Brain microvascular endothelial cell (primary cell): ENCODE data around the gene CTDSPL.

Source experiments
- DNase-seq: peaks from one replicate; pipeline ENCODE4 v3.0.0-alpha.2; 2020
- H3K27ac ChIP-seq: fragments of 250-450 bp; sonication (Bioruptor Pico); 2 replicates; pipeline ENCODE4 v1.5.1; 2020; ENCODE audit warnings: mild to moderate bottlenecking, moderate library complexity
- H3K27me3 ChIP-seq: fragments of 250-450 bp; sonication (Bioruptor Pico); replicated peaks from 2 replicates; pipeline ENCODE4 v1.5.1; 2020; ENCODE audit warnings: mild to moderate bottlenecking
- H3K36me3 ChIP-seq: fragments of 250-450 bp; sonication (Bioruptor Pico); replicated peaks from 2 replicates; pipeline ENCODE4 v1.5.1; 2020; ENCODE audit warnings: mild to moderate bottlenecking
- H3K4me3 ChIP-seq: 2 replicates; pipeline ENCODE4 v1.5.1; 2011; ENCODE audit warnings: low read depth, mild to moderate bottlenecking, control low read depth, low read length, moderate library complexity
- CTCF ChIP-seq: IDR thresholded peaks from 2 replicates; pipeline ENCODE4 v1.5.1; 2011; ENCODE audit warnings: low read depth, mild to moderate bottlenecking, moderate library complexity, low read length, control low read depth, inconsistent platforms; ENCODE audit errors: missing control alignments
- in situ Hi-C: cut with HindIII; loops from 2 replicates; pipeline ENCODE4 v1.10.0; 2017; ENCODE audit warnings: low sequenced_read_pairs, low pct_ligation_motif_present

CTDSPL gene

GRCh38 chr3:37988931-37989525, 127.3 kb downstream of the CTDSPL start:
- in situ Hi-C loops: no loop called here
- TF ChIP-seq CTCF: no peak
- DNase-seq: no peak
- no peak overlapping the region for H3K27ac ChIP-seq
- no peaks in the 10 kb centered on the region for H3K36me3 ChIP-seq
- H3K4me3 ChIP-seq: no peak overlapping the region
- no peaks in the 10 kb centered on the region for H3K27me3 ChIP-seq

DNA sequence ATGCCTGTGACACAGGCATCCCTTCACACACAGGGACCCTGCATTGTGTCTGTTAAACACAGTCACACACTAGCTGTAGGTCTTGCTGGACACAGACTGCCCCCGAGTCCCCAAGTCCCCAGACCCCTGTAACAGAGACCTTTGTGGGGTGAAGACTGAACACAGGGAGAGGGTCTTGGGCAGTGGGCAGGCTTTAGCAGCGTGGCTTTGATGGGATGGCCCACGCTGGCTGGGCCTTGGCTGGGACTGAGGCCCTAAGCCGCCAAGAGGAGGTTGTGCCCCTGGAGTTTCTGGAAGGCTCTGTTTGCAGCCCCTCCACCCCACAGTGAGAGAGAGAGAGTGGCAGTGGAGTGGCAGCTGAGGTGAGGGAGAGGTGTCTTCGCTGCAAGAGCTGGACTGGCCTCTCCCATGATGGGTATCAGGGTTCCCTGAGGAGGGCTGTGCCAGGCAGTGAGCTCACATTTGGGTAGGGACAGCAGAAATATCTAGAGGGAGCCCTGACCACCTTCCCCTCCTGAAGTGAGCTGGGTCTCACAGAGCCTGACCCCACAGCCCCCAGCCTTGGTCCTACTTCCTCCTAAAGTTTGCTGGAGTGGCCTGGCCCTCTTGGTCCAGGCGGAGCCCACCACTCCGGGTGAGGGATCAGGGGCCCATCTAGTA, 128.3 kb downstream of the CTDSPL start:
- Histone ChIP-seq H3K36me3 (no peaks in the 10 kb centered on the region), H3K4me3 (no peak overlapping the region), H3K27me3 (no peaks in the 10 kb centered on the region), H3K27ac (no peak overlapping the region)
- no peak for TF ChIP-seq CTCF
- no peak for DNase-seq
- in situ Hi-C loops: no loop called here

DNA sequence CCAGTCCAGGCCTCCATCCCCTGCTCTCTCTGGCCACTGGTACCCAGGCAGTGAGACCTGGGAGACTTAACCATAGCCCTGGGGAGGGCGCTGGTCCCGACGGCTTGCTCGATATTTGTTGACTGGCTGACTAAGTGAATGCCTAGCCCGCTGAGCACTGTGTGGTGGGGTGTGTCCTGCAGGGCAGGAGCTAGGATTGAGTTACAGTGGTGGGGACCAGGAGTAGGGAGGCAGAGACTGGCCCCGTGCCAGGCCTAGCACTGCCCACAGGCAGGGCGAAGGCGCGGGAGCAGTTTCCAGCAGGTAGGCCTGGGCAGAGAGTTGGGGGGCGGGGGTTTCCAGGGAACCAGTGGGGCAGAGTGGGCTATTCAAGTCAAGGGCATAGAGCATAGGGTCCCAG, 128.8 kb downstream of the CTDSPL start, which contains the start of gene VILL:
VILL (plus strand) TSS at position 260 of the 400 bp plus-strand sequence. CDS start 2,887 bp downstream, outside the sequence.
- Histone ChIP-seq H3K27ac (no peak within 1 kb of the TSS), H3K27me3 (no peaks in the 10 kb centered on the region), H3K4me3 (no peak within 1 kb of the TSS), H3K36me3 (no peaks in the 10 kb centered on the region)
- DNase-seq: no peak
- TF ChIP-seq CTCF: no peak
- in situ Hi-C loops: no loop called here

- TF ChIP-seq CTCF: no peak
- DNase-seq: no peak
- Histone ChIP-seq H3K4me3 (no peak overlapping the region), H3K36me3 (no peaks in the 10 kb centered on the region), H3K27me3 (no peaks in the 10 kb centered on the region), H3K27ac (no peak overlapping the region)
- in situ Hi-C loops: no loop called here
These were observed 129.4 kb downstream of the CTDSPL start for GRCh38 chr3:37991109-37991508.

GRCh38 chr3:37991823-37992222, 130.1 kb downstream of the CTDSPL start:
- Histone ChIP-seq H3K27me3 (no peaks in the 10 kb centered on the region), H3K27ac (no peak overlapping the region), H3K36me3 (no peaks in the 10 kb centered on the region), H3K4me3 (no peak overlapping the region)
- DNase-seq: no peak
- in situ Hi-C loops: no loop called here
- TF ChIP-seq CTCF: no peak
